GM10847 (cell line): ENCODE data around the gene PTPRM.

Experiments
- POLR2A ChIP-seq: IDR thresholded peaks from 2 replicates; pipeline ENCODE4 v1.6.1; 2011; ENCODE audit not compliant: insufficient read length; ENCODE audit errors: extremely low read depth

Gene PTPRM

GRCh38 chr18:8424917-8425725 lies 858.0 kb downstream of the PTPRM start:
- no peak for TF ChIP-seq POLR2A

- no peak for TF ChIP-seq POLR2A
Measured at GRCh38 chr18:8426401-8426800, 859.3 kb downstream of the PTPRM start.

GRCh38 chr18:8427339-8427738 lies 860.2 kb downstream of the PTPRM start:
- no peak for TF ChIP-seq POLR2A

GRCh38 chr18:8428951-8429350 lies 861.8 kb downstream of the PTPRM start:
- no peak for TF ChIP-seq POLR2A

- TF ChIP-seq POLR2A: no peak
Measured at GRCh38 chr18:8431036-8431435, 863.9 kb downstream of the PTPRM start.

GRCh38 chr18:8433323-8433722 lies 866.2 kb downstream of the PTPRM start:
- no peak for TF ChIP-seq POLR2A

- TF ChIP-seq POLR2A: no peak
Measured at GRCh38 chr18:8433771-8434170, 866.7 kb downstream of the PTPRM start.

GRCh38 chr18:8435376-8435775 lies 868.3 kb downstream of the PTPRM start:
- TF ChIP-seq POLR2A: no peak

GRCh38 chr18:8439055-8439454 lies 871.9 kb downstream of the PTPRM start:
- TF ChIP-seq POLR2A: no peak

- no peak for TF ChIP-seq POLR2A
Measured at GRCh38 chr18:8443505-8443904, 876.4 kb downstream of the PTPRM start.

- TF ChIP-seq POLR2A: no peak
Measured at GRCh38 chr18:8448130-8448529, 881.0 kb downstream of the PTPRM start.

- no peak for TF ChIP-seq POLR2A
Measured at GRCh38 chr18:8450013-8450412, 882.9 kb downstream of the PTPRM start.

GRCh38 chr18:8450898-8451665 lies 884.0 kb downstream of the PTPRM start:
- TF ChIP-seq POLR2A: no peak

- TF ChIP-seq POLR2A: no peak
Measured at GRCh38 chr18:8453528-8453927, 886.4 kb downstream of the PTPRM start.

- TF ChIP-seq POLR2A: no peak
Measured at GRCh38 chr18:8454136-8454535, 887.0 kb downstream of the PTPRM start.
